Activated CD4-positive, alpha-beta T cell treated with anti-CD3 and anti-CD28 coated beads, Interleukin-2, amount 50 U/mL, for 24 hours (primary cell): ENCODE results near the gene POLD2.
"Not testable (repeated sequence)": the region's sequence is repeated elsewhere in the genome, so short reads cannot be mapped to it uniquely, and the experiment has no call there.

ENCODE experiments used
- DNase-seq, 2 donors: peaks; one replicate each; pipeline ENCODE4 v3.0.0-alpha.2; 2020; ENCODE audit warnings: low read depth in 1 of 2, low spot score in 1 of 2

The POLD2 gene

GRCh38 chr7:44123190-44124003, at the start of gene POLD2:
POLD2 (minus strand) TSS chr7:44123548; CDS start chr7:44122053, 1,495 bp downstream.
- peak; percentile 92 to 97 for DNase-seq

GRCh38 chr7:44172803-44173424, 49.6 kb upstream of the POLD2 start:
- no peak for DNase-seq

DNA sequence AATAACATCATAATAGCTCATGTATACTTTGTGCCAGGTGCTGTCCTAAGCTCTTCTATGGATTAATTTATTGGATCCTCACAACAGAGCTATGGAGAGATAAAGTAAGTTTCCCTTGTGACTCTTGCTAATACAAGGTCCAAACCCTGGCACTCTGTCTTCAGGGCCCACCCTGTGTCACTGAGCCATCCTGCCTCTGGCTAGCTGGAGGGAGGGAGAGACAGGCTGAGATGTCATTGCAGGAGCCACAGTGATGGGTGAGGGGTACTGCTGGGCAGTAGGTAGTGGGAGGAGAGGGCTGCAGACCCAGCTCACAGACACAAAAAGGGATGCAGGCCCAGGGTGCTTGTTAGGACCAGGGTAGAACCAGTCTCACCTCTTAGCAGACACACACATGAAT, 49.0 kb upstream of the POLD2 start:
- no peak for DNase-seq

DNA sequence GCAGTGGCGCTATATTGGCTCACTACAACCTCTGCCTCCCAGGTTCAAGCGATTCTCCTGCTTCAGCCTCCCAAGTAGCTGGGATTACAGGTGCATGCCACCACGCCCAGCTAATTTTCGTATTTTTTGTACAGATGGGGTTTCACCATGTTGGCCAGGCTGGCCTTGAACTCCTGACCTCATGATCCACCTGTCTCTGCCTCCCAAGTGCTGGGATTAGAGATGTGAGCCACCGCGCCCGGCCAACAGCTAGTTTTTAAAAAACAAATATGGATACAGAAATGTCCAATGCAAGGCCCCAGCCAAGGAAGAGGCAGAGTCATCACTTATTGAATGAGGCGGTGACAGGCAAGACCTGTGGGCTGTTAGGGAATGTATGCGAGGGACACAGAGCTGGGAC, 48.6 kb upstream of the POLD2 start:
- DNase-seq: not testable (repeated sequence)

DNA sequence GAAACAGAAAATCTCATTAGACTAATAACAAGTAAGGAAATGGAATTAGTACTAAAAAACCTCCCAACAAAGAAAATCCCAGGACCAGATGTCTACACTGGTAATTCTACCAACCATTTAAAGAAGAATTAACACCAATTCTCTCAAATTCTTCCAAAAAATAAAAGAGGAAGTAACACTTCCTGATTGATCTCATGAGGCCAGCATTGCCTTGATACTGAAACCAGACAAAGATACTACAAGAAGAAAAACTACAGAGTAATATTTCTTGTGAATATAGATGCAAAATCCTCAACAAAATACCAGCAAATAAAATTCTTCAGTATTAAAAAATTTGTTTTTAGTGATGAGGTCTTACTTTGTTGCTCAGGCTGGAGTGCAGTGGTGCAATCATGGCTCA, 44.6 kb upstream of the POLD2 start:
- no peak for DNase-seq

GRCh38 chr7:44163591-44163990, 40.2 kb upstream of the POLD2 start:
- no peak for DNase-seq

DNA sequence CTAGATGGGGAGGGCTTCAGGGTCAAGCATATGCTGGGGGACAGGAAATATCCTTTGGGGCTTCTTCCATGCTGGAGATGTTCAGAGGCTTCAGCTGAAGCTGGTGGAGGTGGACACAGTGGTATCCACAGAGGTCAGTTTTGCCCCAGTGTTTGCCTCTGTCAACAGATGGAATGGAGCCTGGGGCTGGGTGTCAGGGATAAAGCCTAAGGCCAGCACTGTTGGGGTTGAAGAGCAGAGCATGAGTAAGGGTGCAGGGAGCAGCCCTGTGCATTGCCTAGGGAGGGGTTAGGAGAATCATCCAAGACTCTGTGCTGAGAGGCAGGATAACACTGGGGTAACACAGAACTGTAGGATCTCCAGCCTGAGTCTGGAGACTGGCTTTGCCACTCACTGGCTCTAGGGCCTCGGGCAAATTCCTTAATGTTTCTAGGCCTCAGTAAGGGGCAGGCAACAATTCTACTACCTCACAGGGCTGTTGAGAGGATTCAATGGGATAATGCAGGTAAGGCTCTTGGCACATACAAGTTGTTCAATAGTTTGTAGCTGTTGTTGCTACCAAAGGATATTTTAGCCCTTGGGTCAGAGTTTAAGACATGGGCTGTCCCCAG, 39.5 kb upstream of the POLD2 start:
- no peak for DNase-seq

GRCh38 chr7:44162179-44162578, 38.8 kb upstream of the POLD2 start:
- no peak for DNase-seq

DNA sequence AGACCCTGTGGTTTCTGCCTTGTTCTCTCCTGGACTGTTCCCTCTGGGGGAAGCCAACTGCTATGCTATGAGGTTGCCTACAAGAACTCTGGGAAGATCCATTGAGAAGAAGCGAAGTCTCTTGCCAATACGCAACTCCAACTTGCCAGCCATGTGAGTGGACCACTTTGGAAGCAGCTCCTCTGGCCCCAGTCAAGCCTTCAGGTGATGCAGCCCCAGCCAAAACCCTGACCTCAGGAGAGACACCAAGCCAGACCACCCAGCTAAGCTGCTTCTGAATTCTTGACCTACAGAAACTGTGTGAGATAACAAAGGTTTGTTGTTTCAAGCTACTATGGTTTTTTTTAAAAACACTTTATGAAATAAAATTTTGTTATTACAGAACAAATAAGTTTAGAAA, 38.0 kb upstream of the POLD2 start:
- no peak for DNase-seq

DNA sequence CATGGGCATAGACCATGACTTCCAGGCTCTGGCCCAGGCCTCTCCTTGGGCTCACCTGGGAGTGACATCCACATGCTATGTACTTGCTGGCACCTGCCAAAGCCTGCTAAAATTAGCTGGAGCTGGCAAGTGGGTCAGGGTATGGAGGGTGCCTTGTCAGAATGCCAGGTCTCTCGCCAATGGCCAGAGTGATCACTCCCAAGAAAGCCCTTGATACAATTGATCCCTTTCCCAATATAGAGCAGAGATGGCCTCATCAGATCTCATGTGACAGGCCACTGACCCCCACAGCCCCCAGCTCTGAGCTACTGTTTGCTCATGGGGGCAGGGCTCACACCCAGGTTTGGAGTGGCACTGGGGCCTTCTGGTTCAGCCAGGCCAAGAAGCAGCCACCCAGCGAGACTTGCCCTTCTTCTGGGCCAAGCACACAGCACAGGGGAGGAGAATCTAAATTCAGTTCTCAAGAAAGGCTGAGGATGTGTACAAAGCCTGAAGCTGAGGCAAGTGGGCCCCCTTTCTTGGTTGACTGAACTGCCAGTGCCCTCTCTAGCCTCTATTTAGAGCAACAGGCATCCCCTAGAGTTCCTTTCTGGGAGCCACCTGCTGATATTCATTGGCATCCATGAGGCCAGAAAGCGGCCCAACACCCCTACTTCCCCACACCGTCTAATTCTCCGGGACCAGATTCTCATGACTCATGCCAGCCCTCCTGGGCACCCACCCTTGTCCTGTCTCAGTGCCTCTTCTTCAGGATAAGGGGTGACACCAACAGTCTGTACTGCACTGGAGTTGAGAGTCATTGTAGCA, 36.7 kb upstream of the POLD2 start:
- no peak for DNase-seq

- no peak for DNase-seq
These were observed 35.7 kb upstream of the POLD2 start for GRCh38 chr7:44158873-44159631.

- no peak for DNase-seq
These were observed 34.9 kb upstream of the POLD2 start for GRCh38 chr7:44158096-44158872.

GRCh38 chr7:44157116-44158080, 34.0 kb upstream of the POLD2 start:
- DNase-seq: no peak

- no peak for DNase-seq
These were observed 33.2 kb upstream of the POLD2 start for GRCh38 chr7:44156453-44157010.

DNA sequence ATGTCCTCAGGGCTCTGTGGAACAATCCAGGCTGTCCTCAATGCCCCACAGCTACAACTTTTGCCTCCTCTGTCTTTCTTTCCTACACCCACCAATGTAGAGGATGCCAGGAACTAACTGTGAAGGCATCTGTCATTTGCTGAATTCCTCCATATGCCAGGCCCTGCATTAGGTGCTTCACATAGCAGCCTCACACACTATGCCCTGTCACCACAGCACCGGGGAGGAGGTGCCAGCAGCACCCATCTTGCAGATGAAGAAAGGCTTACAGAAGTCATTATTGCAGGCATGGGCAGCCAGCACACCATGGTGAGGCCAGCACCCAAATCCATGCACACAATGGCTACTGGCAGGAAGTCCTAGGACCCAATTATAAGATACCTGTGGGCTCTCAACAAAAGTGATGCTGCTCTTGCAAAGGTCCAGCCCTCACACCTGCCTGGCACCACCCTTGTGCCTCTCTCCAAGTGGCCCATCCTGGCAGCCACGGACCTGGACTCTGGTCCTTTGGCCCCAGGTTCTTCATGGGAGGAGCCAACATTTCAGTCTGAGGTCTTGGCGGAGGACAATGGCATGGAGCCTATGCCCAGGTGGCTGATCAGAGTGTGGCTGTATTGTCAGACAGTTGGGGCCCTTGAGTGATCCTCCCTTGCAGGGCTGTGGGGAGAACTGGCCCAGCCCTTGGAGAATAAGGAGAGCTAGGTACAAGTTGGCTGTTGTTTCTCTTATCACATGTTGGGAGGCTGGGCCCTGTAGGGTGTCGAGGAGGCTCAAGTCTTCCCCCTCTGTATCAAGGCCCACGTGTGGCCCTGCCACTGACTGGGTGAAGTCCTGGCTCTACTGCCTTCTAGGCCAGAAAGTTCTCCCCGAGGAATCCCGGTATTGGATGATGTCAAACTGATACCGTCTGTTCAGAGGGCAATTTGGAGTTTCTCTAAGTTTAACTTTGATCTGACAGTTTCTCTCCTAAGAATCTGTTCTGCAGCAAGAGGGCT, 32.1 kb upstream of the POLD2 start:
- no peak for DNase-seq

GRCh38 chr7:44154703-44155102, 31.4 kb upstream of the POLD2 start:
- DNase-seq: no peak

GRCh38 chr7:44153948-44154335, 30.6 kb upstream of the POLD2 start:
- no peak for DNase-seq
